Subcutaneous adipose tissue (tissue), 4 donors: ENCODE data around the gene TMEM156. TPM values are rescaled to one million over a fixed set of nuclear protein-coding genes. Genes with fewer than 3 reads are reported as not detected.

ENCODE experiments used
- total RNA-seq, 4 donors: library from RNA; depleted of rRNA; stranded (reverse); fragments of >200 nt; gene quantifications; one replicate each; pipeline ENCODE4 v1.1.0, GENCODE V29; 2016
- TF ChIP-seq, protein P1 (sequence below): fragments of 450-650 bp; IDR thresholded peaks from one replicate; pipeline ENCODE4 v1.5.1; 2016; ENCODE audit warnings: low read depth, mild to moderate bottlenecking, control low read depth, antibody characterized with exemption, moderate library complexity

Gene TMEM156
- total RNA-seq, 4 donors from 2014 or later = 0.49 to 1.0 TPM; not detected in 2

DNA sequence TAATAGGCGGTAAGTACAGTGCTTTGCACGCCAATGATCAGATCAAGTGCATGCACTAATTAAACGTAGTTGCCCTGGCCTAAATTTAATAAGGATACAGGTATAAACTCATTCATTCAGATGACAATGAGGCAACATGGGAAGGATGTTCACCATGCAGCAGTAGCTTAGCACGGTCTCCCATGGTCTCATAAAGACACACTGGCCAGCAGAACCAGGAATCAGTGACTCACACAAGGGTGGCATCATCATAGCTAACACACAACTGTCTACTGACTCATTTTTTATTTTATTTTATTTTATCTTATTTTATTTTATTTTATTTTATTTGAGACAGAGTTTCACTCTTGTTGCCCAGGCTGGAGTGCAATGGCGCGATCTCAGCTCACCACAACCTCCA is 42.7 kb downstream of the TMEM156 start:
- TF ChIP-seq, protein P1, sequence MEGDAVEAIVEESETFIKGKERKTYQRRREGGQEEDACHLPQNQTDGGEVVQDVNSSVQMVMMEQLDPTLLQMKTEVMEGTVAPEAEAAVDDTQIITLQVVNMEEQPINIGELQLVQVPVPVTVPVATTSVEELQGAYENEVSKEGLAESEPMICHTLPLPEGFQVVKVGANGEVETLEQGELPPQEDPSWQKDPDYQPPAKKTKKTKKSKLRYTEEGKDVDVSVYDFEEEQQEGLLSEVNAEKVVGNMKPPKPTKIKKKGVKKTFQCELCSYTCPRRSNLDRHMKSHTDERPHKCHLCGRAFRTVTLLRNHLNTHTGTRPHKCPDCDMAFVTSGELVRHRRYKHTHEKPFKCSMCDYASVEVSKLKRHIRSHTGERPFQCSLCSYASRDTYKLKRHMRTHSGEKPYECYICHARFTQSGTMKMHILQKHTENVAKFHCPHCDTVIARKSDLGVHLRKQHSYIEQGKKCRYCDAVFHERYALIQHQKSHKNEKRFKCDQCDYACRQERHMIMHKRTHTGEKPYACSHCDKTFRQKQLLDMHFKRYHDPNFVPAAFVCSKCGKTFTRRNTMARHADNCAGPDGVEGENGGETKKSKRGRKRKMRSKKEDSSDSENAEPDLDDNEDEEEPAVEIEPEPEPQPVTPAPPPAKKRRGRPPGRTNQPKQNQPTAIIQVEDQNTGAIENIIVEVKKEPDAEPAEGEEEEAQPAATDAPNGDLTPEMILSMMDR = no peak

DNA sequence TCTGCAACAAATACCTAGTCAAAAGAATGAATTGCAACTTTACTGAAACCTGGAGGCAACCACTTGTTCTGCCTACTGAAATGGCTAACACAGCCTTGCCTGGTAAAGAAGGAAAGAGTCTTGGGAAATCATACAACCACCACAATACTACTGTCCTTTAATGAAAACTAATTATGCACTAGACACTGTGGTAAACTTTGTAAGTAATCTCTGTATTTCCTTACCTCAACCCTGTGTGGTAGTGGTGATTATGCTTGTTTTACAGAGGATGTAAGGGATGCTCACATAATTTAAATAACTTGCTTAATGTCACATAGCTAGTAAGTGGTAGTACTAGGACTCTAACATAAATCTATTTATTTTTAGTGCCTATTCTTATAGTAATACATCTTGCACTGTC is 44.7 kb downstream of the TMEM156 start:
- TF ChIP-seq, protein P1 = no peak

DNA sequence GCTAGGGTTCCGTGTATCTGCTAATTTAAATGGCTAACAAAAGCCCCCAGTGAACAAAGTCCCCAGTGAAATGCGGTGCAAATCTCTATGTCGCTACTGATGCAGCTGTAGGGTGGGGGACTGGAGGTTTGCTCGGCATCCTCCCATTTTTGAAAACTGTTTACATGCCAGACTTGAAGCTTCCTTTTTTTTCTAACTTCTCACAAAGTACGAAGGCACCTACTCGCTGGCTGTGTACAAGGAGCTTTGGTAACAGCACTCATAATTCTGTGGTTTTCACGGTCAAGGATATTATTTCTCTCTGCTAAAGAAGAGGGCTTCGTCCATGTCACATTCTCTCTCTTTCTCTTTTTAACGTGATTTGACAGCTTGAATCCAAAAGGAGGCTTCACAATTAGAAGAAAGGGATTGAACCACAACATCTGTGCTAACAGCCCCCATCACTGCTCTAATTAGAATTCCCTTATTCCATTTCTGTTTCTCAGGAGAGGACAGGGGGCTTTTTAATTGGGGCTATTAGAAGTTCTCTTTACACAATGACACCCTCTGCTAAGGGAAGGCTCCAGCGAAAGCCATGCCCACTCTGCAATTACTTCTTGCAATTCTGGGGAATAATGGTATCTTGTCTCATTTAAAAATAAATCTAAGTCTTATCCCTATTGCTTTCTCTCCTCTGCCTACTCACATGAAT is 46.7 kb downstream of the TMEM156 start:
- TF ChIP-seq, protein P1 = no peak

DNA sequence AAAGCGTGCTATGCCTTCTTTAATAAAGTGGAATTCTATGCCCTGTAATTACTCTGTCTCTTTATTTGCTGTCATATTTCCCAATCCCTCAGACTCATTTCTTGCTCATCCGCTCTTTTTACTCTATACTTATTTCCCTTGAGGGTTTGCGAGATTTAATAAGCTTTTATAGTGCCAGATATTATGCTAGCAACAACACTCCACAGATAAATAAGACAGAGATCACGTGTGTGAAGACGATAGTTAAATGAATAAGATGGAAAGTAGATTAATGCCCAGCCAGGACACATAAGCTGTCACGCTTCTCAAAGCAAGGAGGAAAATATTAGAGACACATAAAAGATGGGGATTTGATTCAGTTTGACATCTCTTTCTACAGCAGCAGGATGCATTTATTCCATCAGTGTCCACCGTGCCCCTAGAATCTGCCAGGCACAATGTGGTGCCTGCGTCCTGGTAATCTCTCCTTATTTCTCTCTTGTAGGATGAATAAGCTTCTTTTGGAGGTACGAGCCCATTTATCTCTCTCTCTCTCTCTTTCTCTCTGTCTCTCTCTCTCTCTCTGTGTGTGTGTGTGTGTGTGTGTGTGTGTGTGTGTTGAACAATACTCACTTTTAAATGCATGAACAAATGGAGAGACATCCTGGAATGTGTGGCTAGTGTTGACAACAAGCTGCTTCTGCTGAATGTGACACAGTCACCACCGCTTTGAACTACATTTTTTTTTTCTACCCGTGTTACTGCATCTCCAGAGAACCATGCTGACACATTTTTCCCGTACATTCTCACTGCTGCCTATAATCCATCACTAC is 48.2 kb downstream of the TMEM156 start:
- TF ChIP-seq, protein P1 = no peak

DNA sequence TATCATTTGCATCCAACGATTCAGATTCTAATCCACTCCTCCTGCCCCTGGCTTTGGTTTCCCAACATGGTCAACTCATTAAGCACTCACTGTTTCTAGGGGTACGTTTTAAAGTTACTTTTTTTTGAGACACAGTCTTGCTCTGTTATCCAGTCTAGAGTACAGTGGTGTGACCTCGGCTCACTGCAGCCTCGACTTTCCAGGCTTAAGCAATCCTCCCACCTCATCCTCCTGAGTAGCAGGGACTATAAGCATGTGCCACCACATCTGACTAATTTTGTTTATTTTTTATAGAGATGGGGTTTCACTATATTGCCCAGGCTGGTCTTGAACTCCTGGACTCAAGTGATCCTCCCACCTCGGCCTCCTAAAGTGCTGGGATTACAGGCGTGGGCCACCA is 48.9 kb downstream of the TMEM156 start:
- TF ChIP-seq, protein P1 = no peak

DNA sequence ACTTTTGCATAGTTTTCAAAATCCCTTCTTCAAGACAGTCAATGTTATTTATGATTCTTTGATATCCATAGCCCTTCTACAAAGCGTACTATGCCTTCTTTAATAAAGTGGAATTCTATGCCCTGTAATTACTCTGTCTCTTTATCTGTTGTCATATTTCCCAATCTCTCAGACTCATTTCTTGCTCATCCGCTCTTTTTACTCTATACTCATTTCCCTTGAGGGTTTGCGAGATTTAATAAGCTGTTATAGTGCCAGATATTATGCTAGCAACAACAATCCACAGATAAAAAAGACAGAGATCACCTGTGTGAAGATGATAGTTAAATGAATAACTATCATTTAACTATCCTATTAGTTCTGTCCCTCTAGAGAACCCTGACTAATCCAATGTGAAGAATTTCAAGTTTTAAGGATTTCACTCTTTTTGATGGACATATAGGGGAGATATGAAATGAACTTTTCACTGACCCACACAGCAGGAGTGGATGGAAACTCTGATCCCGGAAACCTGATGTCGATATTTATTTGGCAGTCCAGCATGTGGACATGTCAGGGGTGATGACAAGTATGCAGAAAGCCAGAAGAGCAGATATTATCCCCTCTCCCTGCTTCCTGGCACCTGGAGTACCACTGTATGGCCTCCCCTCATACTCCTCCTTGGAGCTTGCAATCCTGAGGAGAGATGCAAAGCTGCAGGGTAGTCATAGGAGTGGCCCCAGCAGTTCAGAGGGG is 49.7 kb downstream of the TMEM156 start:
- TF ChIP-seq, protein P1 = no peak
